Activated CD4-positive, alpha-beta T cell treated with anti-CD3 and anti-CD28 coated beads, Interleukin-2, amount 50 U/mL, for 24 hours (primary cell): ENCODE measurements around the gene TRPM6.
A peak's percentile ranks its signal among the peaks of the same experiment; 100 is the strongest.

ENCODE experiments used
- DNase-seq, 2 donors: peaks; one replicate each; pipeline ENCODE4 v3.0.0-alpha.2; 2020; ENCODE audit warnings: low read depth in 1 of 2, low spot score in 1 of 2

Gene TRPM6

DNA sequence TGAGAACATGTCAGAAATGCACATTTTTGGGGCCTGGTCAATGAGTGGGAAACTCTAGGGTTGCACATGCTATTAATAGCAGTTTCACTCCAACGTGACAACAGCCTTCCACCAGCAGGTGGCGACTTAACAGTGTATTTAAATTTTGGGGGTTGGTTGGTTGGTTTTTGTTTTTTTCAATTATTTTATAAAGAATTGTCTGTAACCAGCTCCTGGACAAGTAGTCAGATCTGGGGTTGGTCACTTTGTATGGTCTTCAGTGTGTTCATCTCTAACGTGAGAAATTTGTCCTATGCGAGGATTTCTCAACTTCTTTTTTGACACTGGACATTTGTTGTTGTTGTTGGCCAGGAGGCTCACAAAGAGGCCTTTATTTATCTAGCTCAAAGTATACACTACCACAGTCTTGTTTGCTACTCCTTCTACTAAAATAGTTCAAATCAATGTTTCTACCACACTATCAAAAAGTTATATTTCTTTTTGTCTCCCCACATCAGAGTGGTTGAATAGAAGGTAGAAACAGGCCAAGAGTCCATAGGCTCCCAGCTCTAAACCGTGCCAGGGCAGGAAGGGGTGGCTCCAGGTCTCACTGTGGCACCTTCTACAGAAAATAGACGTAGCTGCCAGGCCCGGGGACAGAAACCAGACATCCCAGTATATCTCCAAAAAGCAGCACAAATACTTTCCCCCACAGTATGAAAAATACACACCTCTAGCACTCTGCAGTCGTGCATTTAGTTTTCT is 110.4 kb downstream of the TRPM6 start:
- peak; percentile 28 to 59 for DNase-seq

DNA sequence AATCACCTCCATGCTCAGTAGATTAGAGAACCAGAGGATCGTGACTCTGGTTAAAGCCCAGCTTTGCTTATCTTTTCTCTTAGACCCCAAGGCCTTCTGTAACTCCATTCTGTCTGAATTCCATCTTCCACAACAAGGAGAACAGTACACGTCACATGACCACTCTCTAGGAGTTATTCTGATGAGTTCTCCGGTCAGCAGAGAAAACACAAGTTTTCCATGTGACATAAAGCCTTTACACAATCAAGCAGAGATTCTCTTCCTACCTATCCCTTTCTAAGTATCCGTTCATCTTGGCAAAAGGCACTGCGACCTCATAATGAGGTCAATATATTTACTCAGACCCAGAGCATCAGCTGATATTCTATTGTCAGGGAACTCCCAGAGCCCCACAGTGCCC is 112.3 kb downstream of the TRPM6 start:
- DNase-seq = no peak

DNA sequence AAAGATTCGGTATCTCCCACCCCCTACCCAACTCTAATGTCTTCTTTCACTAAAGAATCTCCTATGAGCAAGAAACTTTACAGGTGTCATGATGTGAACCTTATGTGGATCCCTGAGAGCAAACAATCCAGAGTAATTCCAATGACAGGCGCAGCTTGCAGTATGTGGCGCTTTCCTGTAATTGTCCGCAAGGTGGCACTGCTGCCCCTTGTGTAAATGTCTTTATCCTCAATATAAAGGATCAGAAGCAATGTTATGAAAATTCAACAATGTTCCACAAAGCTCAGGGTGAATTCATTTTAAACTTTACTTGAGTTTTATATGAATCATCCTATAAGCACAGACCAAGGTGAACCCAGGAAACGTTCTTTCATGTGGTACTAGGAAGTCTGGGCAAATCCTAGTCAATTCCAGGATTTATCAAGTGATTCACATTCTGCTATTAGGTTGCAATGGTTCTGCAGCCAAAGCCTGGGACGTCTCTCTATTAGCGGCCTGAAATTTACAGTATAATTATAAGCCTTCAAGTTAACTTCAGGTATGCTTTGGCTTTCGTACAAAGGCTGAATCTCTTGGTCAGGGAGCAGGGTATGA is 113.7 kb downstream of the TRPM6 start:
- peak; percentile 35 to 53 for DNase-seq

DNA sequence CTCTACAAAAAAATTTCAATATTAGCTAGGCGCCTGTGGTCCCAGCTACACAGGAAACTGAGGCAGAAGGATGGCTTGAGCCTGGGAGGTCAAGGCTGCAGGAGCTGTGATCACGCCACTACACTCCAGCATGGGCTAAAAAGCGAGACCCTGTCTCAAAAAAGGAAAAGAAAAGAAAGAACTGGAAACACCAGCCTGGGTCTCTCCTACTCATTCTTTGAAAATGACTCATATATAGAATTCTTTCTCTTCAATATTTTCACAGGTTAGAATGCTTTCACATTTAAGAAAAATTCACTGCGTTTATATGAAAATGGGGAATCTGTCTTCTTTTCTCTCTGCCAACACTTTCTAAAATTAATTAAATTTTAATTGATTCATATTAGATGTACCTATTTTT is 115.6 kb downstream of the TRPM6 start:
- no peak for DNase-seq

DNA sequence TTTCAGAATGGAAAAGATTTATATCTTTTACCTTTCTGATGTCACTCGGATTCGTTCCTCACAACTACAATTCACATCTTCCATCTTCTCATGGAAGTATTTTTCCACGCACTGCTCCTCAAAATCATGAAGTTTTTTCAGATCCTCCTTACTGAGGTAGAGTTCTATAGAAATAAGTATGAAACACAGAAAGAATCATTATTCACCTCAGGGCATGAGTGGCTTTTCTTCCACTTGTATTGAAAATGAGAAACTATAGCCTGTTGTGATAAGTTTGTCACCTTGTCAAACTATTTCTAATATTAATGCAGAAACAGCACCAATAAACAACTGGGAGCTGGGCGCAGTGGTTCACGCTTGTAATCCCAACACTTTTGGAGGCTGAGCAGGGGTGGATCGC is 116.0 kb downstream of the TRPM6 start:
- no peak for DNase-seq

DNA sequence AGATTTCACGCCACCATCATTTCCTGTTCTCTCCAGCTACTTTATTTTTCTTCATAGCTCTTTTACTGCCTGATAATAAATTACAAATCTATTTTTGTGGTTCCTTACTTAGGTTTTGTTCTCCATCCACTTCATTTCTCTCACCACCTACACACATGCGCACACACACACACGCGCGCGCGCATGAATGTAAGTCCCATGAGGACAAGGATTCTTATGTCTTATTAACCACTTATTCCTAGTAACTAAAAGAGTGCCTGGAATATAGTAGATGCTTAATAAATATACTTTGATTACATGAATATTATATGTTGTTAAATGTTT is 116.5 kb downstream of the TRPM6 start:
- no peak for DNase-seq

DNA sequence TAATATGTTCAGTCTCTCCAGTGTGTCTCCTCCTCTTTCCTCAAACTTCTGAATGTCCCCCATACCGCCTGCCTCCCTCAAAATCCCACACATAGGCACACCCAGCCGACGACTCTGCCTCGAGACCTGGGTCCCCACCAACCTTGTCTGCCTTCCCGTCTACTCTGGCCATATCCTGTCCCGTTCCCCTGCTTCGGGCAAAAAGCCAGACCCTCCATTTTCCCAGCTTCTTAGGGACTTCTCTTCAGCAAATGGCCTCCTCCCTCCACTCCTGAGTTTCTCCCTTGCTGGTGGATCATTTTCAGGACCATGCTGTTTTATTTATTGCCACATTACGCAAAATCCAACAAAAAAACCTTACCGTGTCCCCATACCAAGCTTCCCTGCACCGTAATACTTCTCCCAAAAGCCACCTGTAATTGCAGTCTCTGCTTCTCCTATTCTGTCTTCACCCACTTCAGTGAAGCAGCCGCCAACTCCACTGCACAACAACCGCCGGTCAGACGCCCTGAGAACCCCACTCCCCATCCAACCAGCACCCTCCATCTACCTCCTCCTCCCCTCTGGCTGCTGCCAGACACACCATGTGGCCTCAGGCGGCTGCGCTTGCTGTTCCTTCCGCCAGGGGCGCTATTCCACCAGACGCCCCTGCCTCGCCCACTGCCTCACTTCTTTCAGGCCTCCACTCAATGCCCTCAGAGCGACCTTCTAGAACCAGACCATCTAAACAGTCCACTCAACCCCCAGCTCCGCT is 117.0 kb downstream of the TRPM6 start:
- DNase-seq = peak in 1 of 2 donors; percentile 22

DNA sequence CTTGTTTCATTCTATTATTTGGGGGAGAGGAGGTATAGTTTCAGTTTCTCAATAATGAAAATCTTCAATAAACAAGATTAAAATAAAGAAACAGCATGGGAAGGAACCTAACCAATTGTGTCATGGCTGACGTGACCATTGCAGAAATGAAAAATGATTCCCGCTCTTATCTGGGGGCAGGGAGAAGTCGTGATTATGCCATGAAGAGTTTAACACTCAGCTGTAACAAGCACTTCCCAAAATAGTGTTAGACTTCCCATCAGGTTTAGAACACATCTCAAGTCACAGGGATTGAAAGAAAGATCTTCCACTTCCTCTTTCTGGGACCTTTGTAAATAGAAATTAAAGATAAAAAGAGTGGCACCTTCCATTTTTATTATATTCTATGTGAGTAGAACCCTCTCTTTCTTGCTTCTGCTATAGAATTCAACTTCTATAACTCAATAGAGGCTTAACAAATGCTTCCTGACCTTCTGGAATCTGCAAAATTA is 122.2 kb downstream of the TRPM6 start:
- no peak for DNase-seq

DNA sequence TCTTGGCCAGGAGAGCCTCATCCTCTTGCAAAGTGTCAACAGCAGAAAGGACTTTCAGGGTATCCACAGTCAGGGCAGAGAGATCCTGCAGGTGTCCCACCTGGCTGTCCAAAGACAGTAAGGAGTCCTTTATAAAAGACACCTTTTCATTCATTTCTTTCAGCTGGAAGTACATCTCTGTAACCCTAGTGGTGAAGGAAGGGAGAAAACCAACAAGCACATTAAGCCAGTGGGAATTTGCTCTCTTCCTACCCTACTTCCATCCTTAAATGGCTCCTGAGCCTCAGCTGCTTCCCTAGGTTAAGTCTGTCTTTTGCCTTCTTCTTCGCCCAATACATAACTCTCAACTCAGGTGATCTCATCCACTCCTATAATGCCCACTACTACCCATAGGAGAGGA is 124.8 kb downstream of the TRPM6 start:
- no peak for DNase-seq

DNA sequence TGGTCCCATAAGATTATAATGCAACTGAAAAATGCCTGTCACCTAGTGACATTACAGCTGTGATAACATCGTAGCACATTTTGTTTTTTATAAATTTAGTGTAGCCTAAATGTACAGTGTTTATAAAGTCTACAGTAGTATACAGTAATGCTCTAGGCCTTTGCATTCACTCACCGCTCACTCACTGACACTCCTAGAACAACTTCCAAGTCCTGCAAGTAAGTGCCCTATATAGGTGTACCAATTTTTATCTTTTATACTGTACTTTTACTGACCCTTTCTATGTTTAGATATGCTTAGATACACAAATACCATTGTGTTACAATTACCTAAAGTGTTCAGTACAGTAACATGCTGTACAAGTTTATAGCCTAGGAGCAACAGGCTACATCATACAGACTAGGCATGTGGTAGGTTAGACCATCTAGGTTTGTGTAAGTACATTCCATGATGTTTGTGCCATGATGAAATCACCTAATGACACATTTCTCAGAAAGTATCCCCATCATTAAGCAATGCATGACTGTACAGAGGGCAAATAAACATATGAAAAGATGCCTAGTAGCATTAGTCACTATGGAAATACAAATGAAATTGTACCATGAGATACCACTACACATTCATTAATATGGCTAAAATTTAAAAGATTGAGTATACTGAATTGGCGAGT is 127.6 kb downstream of the TRPM6 start:
- no peak for DNase-seq

DNA sequence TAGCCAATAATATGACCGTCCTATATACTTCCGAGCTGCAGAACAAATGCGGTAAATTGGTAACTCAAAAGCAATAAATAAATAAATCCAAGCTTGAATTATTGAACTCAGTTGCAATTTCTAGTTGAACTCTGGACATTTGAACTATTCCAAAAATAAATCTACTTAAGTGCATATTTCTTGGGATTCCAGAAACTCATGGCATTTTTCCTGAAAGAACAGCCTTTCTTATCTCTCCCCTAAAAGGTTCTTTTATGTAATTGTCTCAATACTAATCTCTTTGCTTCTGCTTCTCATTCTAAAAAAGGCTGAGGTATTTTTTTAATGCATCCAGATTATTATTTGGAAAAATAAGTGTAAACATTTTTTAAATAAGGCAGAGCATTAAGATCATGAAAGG is 131.7 kb downstream of the TRPM6 start:
- no peak for DNase-seq

DNA sequence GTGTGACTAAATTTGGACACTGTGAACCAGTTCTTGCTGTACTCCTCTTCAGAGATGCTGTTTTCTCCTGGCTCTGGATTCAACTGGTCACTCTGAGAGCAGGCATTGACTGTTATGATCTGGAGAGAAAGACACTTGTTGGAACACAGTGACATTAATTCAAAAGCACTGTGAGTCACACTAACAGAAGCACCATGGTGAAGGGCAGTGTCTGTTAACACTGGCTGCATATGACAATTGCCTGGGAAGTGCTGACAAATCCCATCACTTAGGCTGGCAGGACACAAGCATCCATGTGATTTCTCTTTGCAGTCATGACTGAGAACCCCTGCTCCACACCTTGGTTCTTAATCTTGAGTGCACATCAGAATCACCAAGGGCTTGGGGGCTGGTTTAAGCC is 132.4 kb downstream of the TRPM6 start:
- no peak for DNase-seq

DNA sequence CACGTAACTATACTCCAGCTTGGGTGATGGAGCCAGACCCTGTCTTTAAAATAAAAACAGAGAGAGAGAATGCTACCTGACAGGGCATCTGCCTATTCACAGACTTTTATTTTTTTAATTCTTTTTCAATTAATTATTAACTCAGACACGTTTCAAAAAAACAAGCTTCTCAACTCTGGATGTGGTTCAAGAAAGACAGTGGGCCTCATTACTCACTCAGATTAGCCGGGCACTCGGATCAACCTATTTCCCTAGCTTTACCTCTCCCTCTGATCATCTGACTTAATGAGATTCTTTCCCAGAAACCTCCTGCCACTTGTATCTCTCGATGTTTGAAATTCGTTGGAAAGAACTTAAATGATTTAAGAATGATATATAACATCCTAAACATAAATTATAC is 134.1 kb downstream of the TRPM6 start:
- no peak for DNase-seq

DNA sequence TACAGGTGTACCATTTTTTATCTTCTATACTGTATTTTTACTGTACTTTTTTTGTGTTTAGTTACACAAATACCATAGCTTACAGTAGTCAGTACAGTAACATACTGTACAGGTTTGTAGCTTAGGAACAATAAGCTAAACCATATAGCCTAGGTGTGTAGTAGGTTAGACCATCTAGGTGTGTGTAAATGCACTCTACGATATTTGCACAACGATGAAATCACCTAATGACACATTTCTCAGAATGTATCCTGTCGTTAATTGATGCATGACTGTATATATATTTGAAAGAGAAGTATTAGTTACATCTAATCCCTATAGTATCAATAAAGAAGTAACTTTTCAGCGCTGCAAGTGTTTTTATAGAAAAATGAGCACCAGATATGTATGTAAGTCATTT is 138.8 kb downstream of the TRPM6 start:
- DNase-seq = no peak

DNA sequence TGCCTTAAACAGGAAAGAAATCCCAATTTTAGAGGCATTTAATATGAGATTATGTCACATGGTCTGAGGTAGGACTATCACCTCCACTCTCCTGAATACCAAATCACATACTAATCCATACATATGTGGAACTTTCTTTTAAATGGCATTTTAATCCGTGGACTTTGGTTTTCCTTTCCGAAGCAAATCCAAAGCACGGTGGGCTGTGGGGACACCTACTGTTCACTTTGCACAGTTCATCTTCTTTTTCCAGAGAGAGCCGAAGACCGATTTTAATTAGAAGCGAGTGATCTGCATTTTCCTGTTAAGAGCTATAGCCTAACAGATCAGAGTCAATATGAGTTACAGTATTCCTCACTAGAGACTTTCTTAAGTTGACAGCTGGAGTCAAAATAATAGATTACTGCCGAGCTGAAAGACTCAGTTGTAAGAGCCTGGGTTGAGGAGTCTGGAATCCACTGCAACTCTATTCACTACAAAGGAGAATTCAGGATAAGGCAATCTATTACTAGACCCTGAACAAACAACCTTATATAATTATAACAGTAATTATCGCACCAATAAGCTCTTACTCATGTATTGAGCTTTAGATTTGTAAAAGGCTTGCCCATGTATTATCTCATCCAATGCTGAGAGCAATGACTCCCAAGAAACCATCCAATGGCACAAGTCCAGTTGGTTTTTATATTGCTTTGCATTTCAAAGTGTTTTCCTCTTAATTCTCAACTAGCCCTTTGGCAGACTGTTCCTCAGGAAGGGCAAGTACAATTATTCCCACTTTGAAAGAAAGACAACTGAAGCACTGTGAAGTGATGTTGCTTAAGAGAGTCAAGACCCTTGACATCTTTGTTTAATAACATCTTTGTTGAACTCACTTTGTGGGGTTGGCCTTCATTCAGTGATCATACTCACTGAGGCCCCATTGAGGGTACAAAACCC is 144.7 kb downstream of the TRPM6 start:
- peak in 1 of 2 donors; percentile 3 for DNase-seq

DNA sequence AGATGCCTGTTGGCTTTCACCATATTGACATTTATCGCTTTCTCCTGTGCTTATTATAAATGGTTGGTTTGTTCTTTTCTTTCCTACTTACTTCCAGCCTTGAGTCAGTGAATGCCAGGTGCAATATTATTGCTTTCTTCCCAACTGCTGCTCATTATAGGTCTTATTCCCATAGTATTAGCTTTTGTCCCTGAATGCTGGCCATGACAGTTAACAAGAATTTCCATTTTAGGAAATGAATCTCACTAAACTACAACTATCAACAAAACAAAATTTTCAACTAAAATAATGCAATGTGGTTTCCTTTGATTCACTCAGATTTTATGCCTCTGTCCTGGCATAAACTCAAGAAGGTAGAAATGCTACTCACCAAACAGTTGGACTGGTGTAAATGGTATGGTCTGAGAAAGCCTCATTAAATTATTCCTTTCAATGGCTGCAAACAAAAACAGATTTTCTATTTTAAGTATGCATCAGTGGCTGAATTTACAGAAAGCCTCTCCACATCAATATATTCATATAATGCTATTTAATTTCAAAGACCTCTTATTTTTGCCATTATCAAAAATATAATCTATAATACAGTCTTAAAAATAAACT is 145.4 kb downstream of the TRPM6 start:
- no peak for DNase-seq

DNA sequence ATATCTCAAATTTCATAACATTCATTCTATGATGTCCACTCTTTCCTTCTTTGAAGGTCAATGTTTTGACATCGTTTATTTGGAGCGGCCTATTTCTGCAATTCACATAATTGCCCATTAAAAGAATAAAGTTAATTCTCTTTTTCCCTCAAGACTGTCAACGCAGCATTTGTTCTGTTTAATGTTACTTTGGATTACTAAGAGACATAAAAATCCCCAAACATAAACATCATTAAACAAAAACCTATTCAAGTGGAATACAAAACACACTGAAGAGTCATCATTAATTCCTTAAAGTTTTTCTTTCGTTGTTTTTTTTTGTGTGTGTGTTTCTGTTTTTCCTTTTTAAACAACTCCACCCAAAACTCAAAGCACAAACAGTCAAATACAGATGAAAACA is 151.1 kb downstream of the TRPM6 start:
- DNase-seq = no peak

DNA sequence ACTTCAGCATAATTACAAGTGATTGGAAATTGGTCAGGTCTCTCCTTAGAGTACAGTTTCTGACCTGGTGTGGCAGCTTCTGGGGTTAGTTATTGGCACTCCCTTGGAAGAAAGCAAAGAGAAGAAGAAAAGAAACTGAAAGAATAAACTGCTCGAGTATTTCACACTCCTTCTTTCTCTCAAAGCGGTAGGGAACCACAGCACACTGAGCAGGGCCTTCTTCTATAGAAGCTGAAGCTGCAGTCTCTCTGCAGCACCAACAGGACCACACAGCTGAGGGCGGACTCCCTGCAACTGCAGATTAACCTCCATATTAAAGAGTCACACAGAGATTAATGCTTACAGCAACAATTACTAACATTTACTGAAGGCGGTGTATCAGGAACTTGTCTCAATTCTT is 152.0 kb downstream of the TRPM6 start:
- no peak for DNase-seq

DNA sequence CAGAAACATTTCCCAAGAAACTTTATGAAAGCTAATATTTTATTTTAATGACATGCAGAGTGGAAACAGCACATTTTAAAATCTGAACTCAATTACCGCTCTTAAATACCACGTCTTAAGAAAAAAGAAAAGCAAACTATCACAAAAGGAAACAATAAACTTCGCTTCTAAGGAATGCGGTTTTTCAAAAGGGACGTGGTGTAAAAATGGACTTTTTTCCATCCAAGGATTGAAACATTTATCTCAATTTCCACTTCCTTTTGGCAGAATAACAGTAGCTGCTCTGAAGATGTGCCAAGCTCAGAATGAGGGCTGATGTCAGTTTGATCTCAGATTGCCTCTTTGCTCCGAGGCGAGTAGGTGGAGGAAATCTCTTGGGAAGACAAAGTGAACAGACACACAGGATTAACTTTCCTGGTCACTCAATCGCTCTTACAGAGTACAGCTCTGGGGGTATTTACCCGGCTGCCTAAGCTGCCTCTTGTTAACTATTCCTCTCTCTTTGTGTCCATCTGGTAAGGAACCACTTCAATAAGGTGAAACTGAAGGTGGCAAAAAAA is 158.5 kb downstream of the TRPM6 start:
- DNase-seq = no peak

DNA sequence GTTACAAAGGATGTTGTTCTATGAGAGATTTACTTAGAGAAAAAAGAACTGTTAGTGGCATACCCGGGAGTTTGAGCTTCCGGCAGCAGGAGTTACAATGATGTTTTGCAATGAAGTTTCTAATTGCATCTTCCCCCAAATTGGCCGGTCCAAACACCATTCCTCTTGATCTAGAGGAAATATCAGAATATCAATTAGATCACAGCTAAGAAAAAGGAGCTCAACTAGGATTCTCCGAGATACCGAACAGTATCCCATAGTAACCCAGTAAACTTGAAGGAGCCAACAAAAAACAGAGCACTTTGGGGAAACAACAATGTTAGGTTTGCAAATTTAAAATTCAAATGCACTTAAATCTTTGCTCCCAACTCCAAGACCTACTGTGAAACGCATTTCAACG is 159.5 kb downstream of the TRPM6 start:
- DNase-seq = no peak
